ENCODE results near the gene TYW1B.
"Not testable (repeated sequence)": the region's sequence is repeated elsewhere in the genome, so short reads cannot be mapped to it uniquely, and the experiment has no call there.

TYW1B gene

GRCh38 chr7:72810437-72810836, 17.6 kb downstream of the TYW1B start:
- not testable (repeated sequence) for H3K9me3 ChIP-seq (ENCODE audit: control insufficient read depth, insufficient read depth, low read length); H3K27ac ChIP-seq (ENCODE audit: low read length); H3K36me3 ChIP-seq (ENCODE audit: control insufficient read depth, insufficient read depth, low read length); H3K4me3 ChIP-seq (ENCODE audit: low read length); H3K27me3 ChIP-seq (ENCODE audit: control insufficient read depth, insufficient read depth, low read length); DNase-seq (ENCODE audit: low read depth, low spot score); H3K4me1 ChIP-seq (ENCODE audit: control insufficient read depth, insufficient read depth, low read length)
- no CpG with 5 or more reads among the region's 7 CpGs for WGBS (ENCODE audit: insufficient coverage, insufficient read length)

GRCh38 chr7:72808511-72808910, 19.5 kb downstream of the TYW1B start:
- not testable (repeated sequence) for H3K9me3 ChIP-seq (ENCODE audit: control insufficient read depth, insufficient read depth, low read length); H3K4me1 ChIP-seq (ENCODE audit: control insufficient read depth, insufficient read depth, low read length); H3K27me3 ChIP-seq (ENCODE audit: control insufficient read depth, insufficient read depth, low read length); H3K4me3 ChIP-seq (ENCODE audit: low read length); H3K36me3 ChIP-seq (ENCODE audit: control insufficient read depth, insufficient read depth, low read length); H3K27ac ChIP-seq (ENCODE audit: low read length); DNase-seq (ENCODE audit: low read depth, low spot score)
- no CpG with 5 or more reads among the region's 13 CpGs for WGBS (ENCODE audit: insufficient coverage, insufficient read length)

- not testable (repeated sequence) for H3K4me1 ChIP-seq (ENCODE audit: control insufficient read depth, insufficient read depth, low read length); H3K4me3 ChIP-seq (ENCODE audit: low read length); H3K36me3 ChIP-seq (ENCODE audit: control insufficient read depth, insufficient read depth, low read length); H3K27ac ChIP-seq (ENCODE audit: low read length); DNase-seq (ENCODE audit: low read depth, low spot score); H3K9me3 ChIP-seq (ENCODE audit: control insufficient read depth, insufficient read depth, low read length); H3K27me3 ChIP-seq (ENCODE audit: control insufficient read depth, insufficient read depth, low read length)
- no CpG with 5 or more reads among the region's 6 CpGs for WGBS (ENCODE audit: insufficient coverage, insufficient read length)
These were observed 21.1 kb downstream of the TYW1B start for GRCh38 chr7:72806851-72807250.

- no peaks in the 10 kb centered on the region for H3K9me3 ChIP-seq (ENCODE audit: control insufficient read depth, insufficient read depth, low read length)
- H3K4me3 ChIP-seq (ENCODE audit: low read length) = no peak overlapping the region
- no peak overlapping the region for H3K27ac ChIP-seq (ENCODE audit: low read length)
- WGBS (ENCODE audit: insufficient coverage, insufficient read length) = no CpG with 5 or more reads among the region's 15 CpGs
- DNase-seq (ENCODE audit: low read depth, low spot score) = no peak
- H3K27me3 ChIP-seq (ENCODE audit: control insufficient read depth, insufficient read depth, low read length) = no peaks in the 10 kb centered on the region
- H3K36me3 ChIP-seq (ENCODE audit: control insufficient read depth, insufficient read depth, low read length) = peaks cover 6% of the 10 kb centered on the region; the same call in 1 of the 2 replicates
- H3K4me1 ChIP-seq (ENCODE audit: control insufficient read depth, insufficient read depth, low read length) = no peaks in the 10 kb centered on the region
These were observed 22.2 kb downstream of the TYW1B start for GRCh38 chr7:72805526-72806494.

- no CpG with 5 or more reads among the region's 8 CpGs for WGBS (ENCODE audit: insufficient coverage, insufficient read length)
These were observed 24.2 kb downstream of the TYW1B start for GRCh38 chr7:72803778-72804177.

GRCh38 chr7:72801564-72801963, 26.4 kb downstream of the TYW1B start:
- not testable (repeated sequence) for H3K4me1 ChIP-seq (ENCODE audit: control insufficient read depth, insufficient read depth, low read length); H3K36me3 ChIP-seq (ENCODE audit: control insufficient read depth, insufficient read depth, low read length); H3K4me3 ChIP-seq (ENCODE audit: low read length); DNase-seq (ENCODE audit: low read depth, low spot score); H3K9me3 ChIP-seq (ENCODE audit: control insufficient read depth, insufficient read depth, low read length); H3K27me3 ChIP-seq (ENCODE audit: control insufficient read depth, insufficient read depth, low read length); H3K27ac ChIP-seq (ENCODE audit: low read length)
- no CpG with 5 or more reads among the region's 1 CpG for WGBS (ENCODE audit: insufficient coverage, insufficient read length)

More at GRCh38 chr7:72803778-72804177, 24.2 kb downstream of the TYW1B start:
- not testable (repeated sequence) for H3K36me3 ChIP-seq (ENCODE audit: control insufficient read depth, insufficient read depth, low read length); DNase-seq (ENCODE audit: low read depth, low spot score); H3K27me3 ChIP-seq (ENCODE audit: control insufficient read depth, insufficient read depth, low read length); H3K4me3 ChIP-seq (ENCODE audit: low read length); H3K9me3 ChIP-seq (ENCODE audit: control insufficient read depth, insufficient read depth, low read length); H3K27ac ChIP-seq (ENCODE audit: low read length); H3K4me1 ChIP-seq (ENCODE audit: control insufficient read depth, insufficient read depth, low read length)

- H3K27me3 ChIP-seq (ENCODE audit: control insufficient read depth, insufficient read depth, low read length); H3K4me3 ChIP-seq (ENCODE audit: low read length); H3K36me3 ChIP-seq (ENCODE audit: control insufficient read depth, insufficient read depth, low read length); H3K9me3 ChIP-seq (ENCODE audit: control insufficient read depth, insufficient read depth, low read length); DNase-seq (ENCODE audit: low read depth, low spot score); H3K27ac ChIP-seq (ENCODE audit: low read length); H3K4me1 ChIP-seq (ENCODE audit: control insufficient read depth, insufficient read depth, low read length): not testable (repeated sequence)
- no CpG with 5 or more reads among the region's 2 CpGs for WGBS (ENCODE audit: insufficient coverage, insufficient read length)
These were observed 32.6 kb downstream of the TYW1B start for GRCh38 chr7:72795401-72795800.

GRCh38 chr7:72793791-72794190, 34.2 kb downstream of the TYW1B start:
- no peaks in the 10 kb centered on the region; the same call in 1 of the 2 replicates for H3K36me3 ChIP-seq (ENCODE audit: control insufficient read depth, insufficient read depth, low read length)
- no peaks in the 10 kb centered on the region for H3K4me1 ChIP-seq (ENCODE audit: control insufficient read depth, insufficient read depth, low read length)
- H3K27me3 ChIP-seq (ENCODE audit: control insufficient read depth, insufficient read depth, low read length) = no peaks in the 10 kb centered on the region
- no peak overlapping the region for H3K27ac ChIP-seq (ENCODE audit: low read length)
- WGBS (ENCODE audit: insufficient coverage, insufficient read length) = no CpG with 5 or more reads among the region's 6 CpGs
- H3K9me3 ChIP-seq (ENCODE audit: control insufficient read depth, insufficient read depth, low read length) = no peaks in the 10 kb centered on the region
- no peak overlapping the region for H3K4me3 ChIP-seq (ENCODE audit: low read length)
- DNase-seq (ENCODE audit: low read depth, low spot score) = no peak

GRCh38 chr7:72790698-72791060, 37.3 kb downstream of the TYW1B start:
- not testable (repeated sequence) for H3K27ac ChIP-seq (ENCODE audit: low read length); H3K36me3 ChIP-seq (ENCODE audit: control insufficient read depth, insufficient read depth, low read length); H3K9me3 ChIP-seq (ENCODE audit: control insufficient read depth, insufficient read depth, low read length); H3K4me1 ChIP-seq (ENCODE audit: control insufficient read depth, insufficient read depth, low read length); DNase-seq (ENCODE audit: low read depth, low spot score); H3K4me3 ChIP-seq (ENCODE audit: low read length); H3K27me3 ChIP-seq (ENCODE audit: control insufficient read depth, insufficient read depth, low read length)
- no CpG with 5 or more reads among the region's 3 CpGs for WGBS (ENCODE audit: insufficient coverage, insufficient read length)

GRCh38 chr7:72790048-72790697, 37.8 kb downstream of the TYW1B start:
- WGBS (ENCODE audit: insufficient coverage, insufficient read length) = no CpG with 5 or more reads among the region's 6 CpGs
- not testable (repeated sequence) for DNase-seq (ENCODE audit: low read depth, low spot score); H3K9me3 ChIP-seq (ENCODE audit: control insufficient read depth, insufficient read depth, low read length); H3K4me3 ChIP-seq (ENCODE audit: low read length); H3K27me3 ChIP-seq (ENCODE audit: control insufficient read depth, insufficient read depth, low read length); H3K4me1 ChIP-seq (ENCODE audit: control insufficient read depth, insufficient read depth, low read length); H3K36me3 ChIP-seq (ENCODE audit: control insufficient read depth, insufficient read depth, low read length); H3K27ac ChIP-seq (ENCODE audit: low read length)

Data from iPS DF 6.9 (cell line).